C4-2B (cell line): ENCODE results near the gene ISL2.

Experiments used
- ZFX ChIP-seq: fragments of 450-650 bp; IDR thresholded peaks from 2 replicates; pipeline ENCODE4 v1.6.1; 2017
- TF ChIP-seq, protein P1 (sequence below): fragments of 450-650 bp; conservative IDR thresholded peaks from 2 replicates; pipeline ENCODE4 v1.5.1; 2017; ENCODE audit warnings: mild to moderate bottlenecking

DNA sequence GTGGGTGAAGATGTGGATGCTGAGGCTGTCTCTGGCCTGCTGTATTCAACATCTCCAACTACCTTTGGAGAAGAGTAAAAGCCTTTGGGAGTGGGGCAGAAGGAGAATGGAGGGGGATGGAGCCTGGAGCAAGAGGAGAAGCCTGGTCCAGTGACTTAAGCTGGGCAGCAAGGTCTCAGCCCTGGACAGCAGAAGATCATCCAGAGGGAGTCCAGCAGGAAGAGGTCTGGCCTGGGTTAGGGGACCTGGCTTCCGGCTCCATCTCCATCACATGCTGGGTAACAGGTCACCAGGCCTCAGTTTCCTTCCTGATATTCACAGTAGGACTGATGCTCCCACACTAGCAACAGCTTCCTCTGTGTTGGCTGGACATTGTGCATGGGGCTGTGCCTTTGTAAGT lies 3.8 kb upstream of the ISL2 start:
- TF ChIP-seq, protein P1, sequence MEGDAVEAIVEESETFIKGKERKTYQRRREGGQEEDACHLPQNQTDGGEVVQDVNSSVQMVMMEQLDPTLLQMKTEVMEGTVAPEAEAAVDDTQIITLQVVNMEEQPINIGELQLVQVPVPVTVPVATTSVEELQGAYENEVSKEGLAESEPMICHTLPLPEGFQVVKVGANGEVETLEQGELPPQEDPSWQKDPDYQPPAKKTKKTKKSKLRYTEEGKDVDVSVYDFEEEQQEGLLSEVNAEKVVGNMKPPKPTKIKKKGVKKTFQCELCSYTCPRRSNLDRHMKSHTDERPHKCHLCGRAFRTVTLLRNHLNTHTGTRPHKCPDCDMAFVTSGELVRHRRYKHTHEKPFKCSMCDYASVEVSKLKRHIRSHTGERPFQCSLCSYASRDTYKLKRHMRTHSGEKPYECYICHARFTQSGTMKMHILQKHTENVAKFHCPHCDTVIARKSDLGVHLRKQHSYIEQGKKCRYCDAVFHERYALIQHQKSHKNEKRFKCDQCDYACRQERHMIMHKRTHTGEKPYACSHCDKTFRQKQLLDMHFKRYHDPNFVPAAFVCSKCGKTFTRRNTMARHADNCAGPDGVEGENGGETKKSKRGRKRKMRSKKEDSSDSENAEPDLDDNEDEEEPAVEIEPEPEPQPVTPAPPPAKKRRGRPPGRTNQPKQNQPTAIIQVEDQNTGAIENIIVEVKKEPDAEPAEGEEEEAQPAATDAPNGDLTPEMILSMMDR, result no peak
- TF ChIP-seq ZFX, result no peak
